Right atrium auricular region (tissue), 2 donors: ENCODE results near the gene NRF1. TPM values are rescaled to one million over a fixed set of nuclear protein-coding genes. Genes with fewer than 3 reads are reported as not detected.

Experiments
- DNase-seq: peaks from one replicate; pipeline ENCODE4 v3.0.0-alpha.2; 2019; ENCODE audit warnings: low spot score
- H3K27ac ChIP-seq, 2 donors: fragments of 200-600 bp; sonication (generic); 1 replicate in 1 of 2; 2 replicates in 1 of 2; pipeline ENCODE4 v1.5.1; 2016 to 2019
- H3K27me3 ChIP-seq, 2 donors: fragments of 200-600 bp; sonication (generic); one replicate each; pipeline versions ENCODE4 v1.5.1 to v1.6.0; 2017 to 2019
- H3K36me3 ChIP-seq: fragments of 200-600 bp; sonication (generic); one replicate; pipeline ENCODE4 v1.5.1; 2016
- H3K4me1 ChIP-seq, 2 donors: fragments of 200-600 bp; sonication (generic); one replicate each; pipeline versions ENCODE4 v1.5.1 to v1.6.0; 2017 to 2019
- H3K4me3 ChIP-seq, 2 donors: fragments of 200-600 bp; sonication (generic); 1 replicate in 1 of 2; 2 replicates in 1 of 2; pipeline ENCODE4 v1.5.1; 2017 to 2019; ENCODE audit warnings: mild to moderate bottlenecking in 1 of 2, moderate library complexity in 1 of 2
- H3K9me3 ChIP-seq, 2 donors: fragments of 200-600 bp; sonication (generic); one replicate each; pipeline ENCODE4 v1.5.1; 2019
- CTCF ChIP-seq, 2 donors: fragments of 200-600 bp; sonication (generic); IDR thresholded peaks; one replicate each; pipeline ENCODE4 v1.5.1; 2019; ENCODE audit warnings: antibody characterized with exemption in 2 of 2
- total RNA-seq, 2 donors: library from RNA; depleted of rRNA; stranded (reverse); fragments of >200 nt; gene quantifications; one replicate each; pipeline ENCODE4 v1.1.0, GENCODE V29; 2016

The NRF1 gene
- total RNA-seq, 2 donors from 2014 or later, result 14.9 to 21.2 TPM

GRCh38 chr7:129782818-129783583 lies 171.5 kb downstream of the NRF1 start:
- Histone ChIP-seq H3K4me3 (no peak overlapping the region), H3K27ac (no peak overlapping the region), H3K4me1 (peaks cover 0 to 76% of the 10 kb centered on the region in 2 donors), H3K27me3 (peaks cover 63 to 80% of the 10 kb centered on the region in 2 donors), H3K9me3 (no peaks in the 10 kb centered on the region), H3K36me3 (no peaks in the 10 kb centered on the region)
- TF ChIP-seq CTCF (IDR thresholded peaks at IDR 0.05), result no peak
- no peak for DNase-seq

GRCh38 chr7:129783584-129783919 lies 172.0 kb downstream of the NRF1 start:
- H3K4me3 ChIP-seq, result no peak overlapping the region
- no peak overlapping the region for H3K27ac ChIP-seq
- TF ChIP-seq CTCF (IDR thresholded peaks at IDR 0.05), result no peak
- H3K4me1 ChIP-seq, result peaks cover 0 to 71% of the 10 kb centered on the region in 2 donors
- H3K36me3 ChIP-seq, result no peaks in the 10 kb centered on the region
- no peaks in the 10 kb centered on the region for H3K9me3 ChIP-seq
- DNase-seq, result no peak
- H3K27me3 ChIP-seq, result peaks cover 58 to 75% of the 10 kb centered on the region in 2 donors

- no peaks in the 10 kb centered on the region for H3K36me3 ChIP-seq
- H3K27me3 ChIP-seq, result peaks cover 49 to 66% of the 10 kb centered on the region in 2 donors
- H3K9me3 ChIP-seq, result no peaks in the 10 kb centered on the region
- peaks cover 0 to 62% of the 10 kb centered on the region in 2 donors for H3K4me1 ChIP-seq
- TF ChIP-seq CTCF (IDR thresholded peaks at IDR 0.05), result no peak
- no peak for DNase-seq
- no peak overlapping the region for H3K27ac ChIP-seq
- no peak overlapping the region for H3K4me3 ChIP-seq
Observed at GRCh38 chr7:129784437-129784782, 172.9 kb downstream of the NRF1 start.

GRCh38 chr7:129784783-129785684 lies 173.5 kb downstream of the NRF1 start:
- Histone ChIP-seq H3K27me3 (peaks cover 43 to 60% of the 10 kb centered on the region in 2 donors), H3K9me3 (no peaks in the 10 kb centered on the region), H3K27ac (no peak overlapping the region), H3K4me3 (peak overlapping the region in 1 of 2 donors; percentile 18), H3K36me3 (no peaks in the 10 kb centered on the region), H3K4me1 (peaks cover 0 to 56% of the 10 kb centered on the region in 2 donors)
- TF ChIP-seq CTCF (IDR thresholded peaks at IDR 0.05), result no peak
- DNase-seq, result no peak

GRCh38 chr7:129785685-129786514 lies 174.4 kb downstream of the NRF1 start:
- DNase-seq, result no peak
- TF ChIP-seq CTCF (IDR thresholded peaks at IDR 0.05), result no peak
- peaks cover 0 to 47% of the 10 kb centered on the region in 2 donors for H3K4me1 ChIP-seq
- H3K27ac ChIP-seq, result no peak overlapping the region
- H3K4me3 ChIP-seq, result peak overlapping the region in 1 of 2 donors; percentile 18
- H3K9me3 ChIP-seq, result no peaks in the 10 kb centered on the region
- H3K36me3 ChIP-seq, result no peaks in the 10 kb centered on the region
- peaks cover 37 to 51% of the 10 kb centered on the region in 2 donors for H3K27me3 ChIP-seq
